Neural progenitor cell (in vitro differentiated cells): Measurements from ENCODE around the gene CTF1.

Experiments
- EZH2 ChIP-seq: fragments of 200-600 bp; sonication (generic); IDR thresholded peaks from 2 replicates; pipeline ENCODE4 v1.6.1; 2017; ENCODE audit warnings: antibody characterized with exemption, mild to moderate bottlenecking, moderate library complexity
- TF ChIP-seq, protein P1 (sequence below): fragments of 200-600 bp; sonication (generic); IDR thresholded peaks from 2 replicates; pipeline ENCODE4 v1.5.1; 2017; ENCODE audit warnings: antibody characterized with exemption, mild to moderate bottlenecking

DNA sequence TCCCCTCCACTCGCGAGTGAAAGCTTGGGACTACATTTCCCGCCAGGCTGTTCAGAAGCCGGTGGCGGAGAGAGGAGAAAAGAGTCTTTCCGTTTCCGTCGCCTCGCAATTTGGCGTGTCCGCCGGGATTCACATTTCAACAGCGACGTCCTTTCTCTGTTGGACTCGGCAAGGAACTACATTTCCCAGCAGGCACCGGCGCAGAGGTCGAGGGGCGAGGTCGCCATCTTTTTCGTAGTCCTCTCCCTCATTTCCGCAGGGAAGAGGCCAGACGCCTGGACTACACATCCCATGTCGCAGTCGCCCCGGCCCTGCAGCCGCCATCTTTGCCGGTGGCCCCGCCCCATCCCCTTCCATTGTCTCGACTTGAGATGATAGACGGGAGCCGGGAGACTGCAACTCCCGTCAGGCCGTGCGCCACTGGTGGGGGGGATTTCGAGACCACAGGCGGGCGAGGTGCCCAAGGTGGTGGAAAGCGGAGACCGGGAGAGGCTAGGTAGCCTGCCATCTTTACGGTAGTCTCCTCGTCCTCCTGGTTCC is 26.1 kb downstream of the CTF1 start:
- TF ChIP-seq, protein P1, sequence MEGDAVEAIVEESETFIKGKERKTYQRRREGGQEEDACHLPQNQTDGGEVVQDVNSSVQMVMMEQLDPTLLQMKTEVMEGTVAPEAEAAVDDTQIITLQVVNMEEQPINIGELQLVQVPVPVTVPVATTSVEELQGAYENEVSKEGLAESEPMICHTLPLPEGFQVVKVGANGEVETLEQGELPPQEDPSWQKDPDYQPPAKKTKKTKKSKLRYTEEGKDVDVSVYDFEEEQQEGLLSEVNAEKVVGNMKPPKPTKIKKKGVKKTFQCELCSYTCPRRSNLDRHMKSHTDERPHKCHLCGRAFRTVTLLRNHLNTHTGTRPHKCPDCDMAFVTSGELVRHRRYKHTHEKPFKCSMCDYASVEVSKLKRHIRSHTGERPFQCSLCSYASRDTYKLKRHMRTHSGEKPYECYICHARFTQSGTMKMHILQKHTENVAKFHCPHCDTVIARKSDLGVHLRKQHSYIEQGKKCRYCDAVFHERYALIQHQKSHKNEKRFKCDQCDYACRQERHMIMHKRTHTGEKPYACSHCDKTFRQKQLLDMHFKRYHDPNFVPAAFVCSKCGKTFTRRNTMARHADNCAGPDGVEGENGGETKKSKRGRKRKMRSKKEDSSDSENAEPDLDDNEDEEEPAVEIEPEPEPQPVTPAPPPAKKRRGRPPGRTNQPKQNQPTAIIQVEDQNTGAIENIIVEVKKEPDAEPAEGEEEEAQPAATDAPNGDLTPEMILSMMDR, result no peak
- TF ChIP-seq EZH2, result no peak
